ENCODE data around the gene LEPROT.

Gene LEPROT

DNA sequence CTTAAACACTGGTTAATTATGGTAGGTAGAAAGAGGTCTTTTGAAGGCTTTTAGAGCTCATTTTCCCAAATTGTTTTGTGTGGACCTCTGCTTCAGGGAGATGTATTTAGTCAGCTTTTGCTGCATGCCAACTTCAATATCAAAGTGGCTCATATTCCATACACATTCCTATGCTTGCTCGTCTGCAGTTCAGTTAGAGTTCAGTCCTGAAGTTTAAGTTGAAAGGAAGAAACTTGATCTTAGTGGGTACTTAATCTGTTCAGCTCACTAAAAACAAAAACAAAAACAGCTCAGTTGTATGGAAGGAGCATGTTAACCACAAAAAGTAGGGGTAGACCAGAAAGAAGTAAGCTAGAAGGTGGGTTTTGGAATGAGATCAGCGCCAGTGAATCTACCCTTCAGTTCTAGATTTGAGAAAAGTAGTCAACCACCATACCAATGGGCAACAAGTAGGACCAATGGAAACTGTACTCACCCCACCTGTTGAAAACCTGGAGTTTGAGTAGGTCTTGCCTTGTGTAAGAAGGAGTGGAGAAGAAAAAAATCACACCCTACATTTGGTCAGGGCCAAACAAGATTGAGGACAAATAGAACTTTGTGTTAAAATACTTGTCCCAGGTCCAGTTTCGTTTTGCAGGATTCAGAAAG, 58.0 kb downstream of the LEPROT start:
- no peak for DNase-seq

DNA sequence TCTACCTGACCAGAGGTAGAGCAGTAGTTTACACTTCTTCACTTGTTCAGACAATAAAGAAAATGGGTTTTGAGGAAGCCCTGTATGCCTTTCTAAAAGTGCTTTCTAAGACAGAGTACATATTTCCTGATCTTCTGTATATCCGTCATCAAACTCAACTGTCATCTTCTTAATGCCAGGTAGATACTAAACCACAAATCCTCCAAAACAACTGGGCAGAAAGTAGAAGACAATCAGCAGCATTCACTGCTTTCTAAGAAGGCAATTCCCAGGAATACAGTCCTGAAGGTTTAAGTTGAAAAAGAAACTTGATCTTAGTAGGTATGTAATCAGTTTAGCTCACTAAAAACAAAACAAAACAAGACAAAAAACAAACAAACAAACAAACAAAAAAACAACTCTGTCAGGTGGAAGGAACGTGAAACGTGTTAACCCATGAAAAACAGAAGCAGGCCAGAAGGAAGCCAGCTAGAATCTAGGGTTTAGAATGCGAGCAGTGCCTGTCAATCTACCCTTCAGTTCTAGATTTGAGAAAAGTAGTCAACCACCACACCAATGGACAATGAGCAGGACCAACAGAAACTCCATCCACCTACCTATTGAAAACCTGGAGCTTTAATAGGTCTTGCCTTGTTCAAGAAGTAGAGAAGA, 59.2 kb downstream of the LEPROT start:
- no peak for DNase-seq

DNA sequence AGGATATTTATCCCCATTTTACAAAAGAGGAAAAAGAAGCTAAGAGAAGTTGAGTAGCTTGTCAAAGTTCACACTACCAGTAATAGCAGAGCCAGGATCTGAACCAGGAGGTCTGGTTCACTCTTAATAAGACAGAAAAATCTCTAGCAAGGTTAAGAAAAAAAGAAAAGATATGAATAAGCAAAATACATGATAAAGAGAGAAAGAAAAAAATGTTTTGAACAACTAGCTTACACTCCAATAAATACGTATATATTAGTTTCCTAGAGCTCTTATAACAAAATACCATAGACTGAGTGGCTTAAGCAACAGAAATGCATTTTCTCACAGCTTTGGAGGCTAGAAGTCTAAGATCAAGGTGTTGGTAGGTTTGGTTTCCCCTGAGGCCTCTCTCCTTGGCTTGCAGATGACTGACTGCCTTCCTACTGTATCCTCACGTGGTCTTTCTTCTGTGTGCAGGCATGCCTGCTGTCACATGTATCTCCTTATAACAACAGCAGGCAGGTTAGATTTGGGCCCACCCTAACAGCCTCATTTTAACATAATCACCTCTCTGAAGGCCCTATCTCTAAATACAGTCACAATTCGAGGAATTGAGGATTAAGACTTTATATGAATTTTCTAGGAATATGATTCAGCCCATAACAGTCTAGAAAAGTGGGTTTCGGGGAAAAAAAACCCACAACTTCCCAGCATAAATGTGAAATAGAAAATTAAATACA, 60.4 kb downstream of the LEPROT start:
- no peak for DNase-seq

DNA sequence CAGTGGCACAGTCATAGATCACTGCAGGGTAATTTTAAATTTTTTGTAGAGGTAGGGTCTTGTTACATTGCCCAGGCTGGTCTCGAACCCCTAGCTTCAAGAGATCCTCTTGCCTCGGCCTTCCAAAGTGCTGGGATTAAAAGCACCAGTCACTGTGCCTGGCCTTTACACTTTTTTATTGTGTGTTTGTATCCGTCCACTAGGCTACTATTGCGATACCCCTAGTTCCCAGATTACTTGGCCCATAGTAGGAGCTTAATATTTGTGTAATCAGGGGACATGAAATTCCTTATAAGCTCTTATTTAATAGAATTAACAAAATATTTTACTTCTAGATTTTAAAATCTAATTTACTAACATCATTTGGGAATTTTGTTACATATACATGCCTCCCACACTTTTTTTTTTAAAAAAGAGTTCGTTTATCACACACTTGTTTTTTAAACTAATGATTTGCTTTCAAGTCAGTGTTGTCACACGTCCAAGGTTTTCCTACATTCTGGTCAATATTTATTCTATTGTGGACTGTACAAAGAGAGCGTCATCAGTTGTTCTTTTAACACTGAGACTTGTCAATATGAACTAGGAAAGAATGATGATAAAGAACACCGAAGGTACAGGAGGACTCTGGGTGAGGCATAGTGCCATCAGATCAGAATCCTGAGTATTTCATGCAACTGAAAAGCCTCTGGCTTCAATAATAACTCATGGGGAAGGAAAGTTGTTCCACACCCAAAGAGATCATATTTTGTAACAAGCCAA, 63.7 kb downstream of the LEPROT start:
- DNase-seq = no peak

Data from GDM1 (cell line).